Stimulated activated CD4-positive, alpha-beta T cell treated with anti-CD3 and anti-CD28 coated beads, Interleukin-4, amount 100 ng/mL, for 24 hours (primary cell): ENCODE measurements around the gene NUDT7.

Experiments used
- DNase-seq: peaks from one replicate; pipeline ENCODE4 v3.0.0-alpha.2; 2020

NUDT7 gene

GRCh38 chr16:77722309-77723107, at the start of gene NUDT7:
TSS of gene NUDT7 (plus strand) at chr16:77722514. CDS start at chr16:77722583, 69 bp downstream.
- DNase-seq, result peak; percentile 99

DNA sequence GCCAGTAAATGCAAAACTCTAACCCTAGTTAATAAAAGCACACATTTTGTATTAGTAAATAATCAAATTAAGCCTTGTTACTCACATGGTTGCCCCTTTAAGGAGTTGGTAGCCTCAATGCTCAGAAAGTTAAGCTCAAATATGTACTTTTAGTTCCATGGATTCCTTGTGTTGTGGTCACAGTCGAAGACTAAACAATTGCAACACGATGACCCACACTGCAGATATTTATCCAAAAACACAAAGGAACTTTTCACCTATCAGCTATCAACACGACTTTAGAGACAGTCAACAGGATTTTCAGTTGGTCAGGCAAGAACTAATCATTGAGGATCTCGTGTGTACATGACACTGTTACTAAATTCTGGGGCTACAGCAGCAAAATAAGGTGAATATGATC, 47.4 kb upstream of the NUDT7 start:
- DNase-seq, result no peak

DNA sequence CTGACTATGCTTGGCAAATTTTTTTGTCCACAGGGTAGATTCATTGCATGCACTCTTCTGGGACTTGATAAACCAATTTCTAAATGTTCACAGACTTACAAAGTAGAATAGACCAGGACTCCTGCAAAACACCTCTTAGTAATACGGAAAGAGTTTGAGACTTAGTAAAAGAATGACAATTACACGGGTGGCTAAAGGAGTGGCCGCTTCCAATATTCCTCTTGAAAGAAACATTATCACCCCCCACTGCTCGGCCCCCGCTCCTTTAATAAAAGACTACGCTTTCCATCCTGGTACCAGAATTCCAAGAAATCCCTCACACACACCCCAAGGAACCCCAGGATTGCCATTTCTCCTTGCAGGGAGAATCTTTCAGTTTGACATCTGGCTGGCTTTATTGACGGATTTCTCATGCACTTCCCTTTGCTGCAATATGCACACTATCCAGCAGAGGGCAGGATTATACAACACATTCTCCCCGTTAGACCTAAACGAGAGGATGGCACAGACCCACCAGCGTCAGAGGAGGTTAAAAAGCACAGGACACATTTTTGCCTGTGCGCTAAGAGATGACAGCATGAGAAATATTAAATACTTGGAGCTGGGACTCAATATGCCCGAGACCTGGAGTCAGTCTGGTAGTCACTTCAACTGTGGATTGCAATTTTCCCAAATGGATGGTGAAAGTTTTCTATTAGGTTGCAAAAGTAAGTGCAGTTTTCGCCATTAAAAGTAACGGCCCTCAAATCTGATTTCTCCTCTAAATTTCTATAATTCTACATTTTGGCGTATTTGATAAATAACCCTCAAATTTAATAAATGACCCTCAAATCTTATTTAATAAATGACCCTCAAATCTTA, 46.6 kb upstream of the NUDT7 start:
- DNase-seq, result peak; percentile 73

DNA sequence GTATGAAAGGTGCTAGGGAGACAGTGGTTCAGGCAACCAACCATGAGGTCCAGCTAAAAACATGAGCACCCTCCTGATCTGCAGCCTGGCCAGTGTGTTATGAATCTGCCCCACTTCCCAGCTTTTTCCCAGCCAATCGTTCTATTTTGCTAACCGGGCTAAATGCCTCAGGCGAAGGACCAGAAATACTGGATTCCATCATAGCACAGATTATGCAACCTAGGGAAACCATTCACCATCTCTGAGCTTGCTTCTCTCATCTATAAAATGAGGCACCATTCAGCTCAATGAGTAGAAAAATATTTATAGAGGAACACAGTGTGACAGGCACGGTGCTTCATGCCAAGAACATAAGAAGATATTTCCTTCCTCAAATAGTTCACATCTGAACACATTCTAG, 45.2 kb upstream of the NUDT7 start:
- DNase-seq, result no peak

GRCh38 chr16:77679391-77679790, 42.9 kb upstream of the NUDT7 start:
- DNase-seq, result no peak

DNA sequence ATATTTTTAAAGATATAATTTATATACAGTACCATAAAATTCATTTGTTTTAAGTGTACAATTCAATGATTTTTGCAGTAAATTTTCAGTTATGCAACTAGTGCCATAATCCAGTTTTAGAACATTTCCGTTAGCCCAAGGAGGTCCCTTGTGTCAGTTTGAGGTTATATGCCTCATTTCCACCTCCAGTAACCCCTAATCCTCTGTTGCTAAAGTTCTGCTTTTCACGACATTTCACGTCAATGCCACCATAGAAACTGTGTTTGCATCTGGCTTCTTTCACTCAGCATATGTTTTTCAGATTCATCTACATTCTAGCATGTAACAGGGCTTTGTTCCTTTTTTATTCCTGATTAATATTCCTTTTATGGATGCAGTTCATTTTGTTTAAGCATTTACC, 42.4 kb upstream of the NUDT7 start:
- DNase-seq, result no peak

DNA sequence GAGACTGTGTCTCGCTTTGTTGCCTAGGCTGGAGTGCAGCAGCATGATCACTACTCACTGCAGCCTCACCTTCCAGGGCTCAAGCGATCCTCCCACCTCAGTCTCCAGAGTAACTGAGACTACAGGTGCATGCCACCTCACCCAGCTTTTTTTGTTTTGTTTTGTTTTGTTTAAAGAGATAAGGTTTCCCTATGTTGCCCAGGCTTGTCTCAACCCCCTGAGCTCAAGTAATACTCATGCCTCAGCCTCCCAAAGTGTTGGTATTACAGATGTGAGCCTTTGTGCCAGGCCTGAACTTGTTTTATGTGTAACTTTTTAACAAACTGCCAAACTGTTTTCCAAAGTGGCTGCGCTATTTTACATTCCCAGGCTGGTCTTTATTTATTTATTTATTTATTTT, 41.8 kb upstream of the NUDT7 start:
- DNase-seq, result no peak

DNA sequence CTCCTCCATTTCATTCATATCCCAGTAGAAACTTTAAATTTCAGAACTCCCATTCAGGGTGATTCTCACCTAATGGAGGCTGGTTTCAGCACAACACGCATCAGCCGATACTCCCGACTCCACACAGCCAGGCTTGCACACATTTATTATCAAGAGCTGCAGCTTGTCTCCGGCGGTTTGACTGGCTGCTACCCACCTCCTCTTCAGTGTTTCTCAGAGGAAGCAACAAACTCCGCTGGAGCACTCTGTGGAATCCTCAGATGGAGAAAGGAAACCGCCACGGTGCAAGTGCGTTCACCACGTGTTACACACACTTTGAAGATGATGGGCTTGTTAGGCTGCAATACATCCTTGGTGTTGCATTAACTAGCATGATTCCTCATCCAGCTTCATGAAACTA, 39.7 kb upstream of the NUDT7 start:
- DNase-seq, result no peak

GRCh38 chr16:77683397-77684180, 38.7 kb upstream of the NUDT7 start:
- no peak for DNase-seq

DNA sequence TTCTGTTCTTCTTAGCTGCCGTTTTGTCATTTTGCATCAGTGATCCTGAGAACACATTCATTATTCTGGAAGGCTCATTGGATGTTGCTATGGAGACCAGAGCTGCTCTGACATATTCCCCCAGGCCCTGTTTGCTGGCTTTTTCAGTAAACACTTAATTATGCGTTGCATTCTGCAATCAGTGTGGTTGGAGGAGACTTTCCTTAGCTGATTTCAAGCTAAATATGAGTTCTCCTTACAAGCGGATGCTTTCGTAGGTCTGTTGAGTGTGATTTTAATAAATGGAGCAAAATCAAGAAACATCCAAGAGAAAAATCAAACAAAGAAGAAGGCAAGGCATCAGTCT, 38.2 kb upstream of the NUDT7 start:
- DNase-seq, result no peak

GRCh38 chr16:77686385-77686784, 35.9 kb upstream of the NUDT7 start:
- DNase-seq, result no peak

DNA sequence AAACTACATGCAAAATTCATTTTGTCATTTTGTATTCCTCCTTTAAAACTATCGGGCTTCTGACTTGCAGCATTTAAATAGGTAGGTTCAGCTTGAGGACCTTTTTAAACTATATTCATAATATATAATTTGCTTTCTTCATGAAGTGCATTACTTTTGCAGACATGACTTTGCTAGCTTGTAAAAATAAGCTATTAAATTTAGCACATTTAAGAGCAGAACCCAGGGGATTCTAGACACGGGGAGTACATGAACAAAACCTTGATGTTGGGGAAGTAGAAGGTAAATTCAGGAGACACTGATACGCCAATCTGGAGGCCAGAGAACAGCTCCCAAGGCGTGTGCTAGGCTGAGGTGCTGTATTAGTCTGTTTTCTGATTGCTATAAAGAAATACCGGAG, 32.3 kb upstream of the NUDT7 start:
- no peak for DNase-seq

DNA sequence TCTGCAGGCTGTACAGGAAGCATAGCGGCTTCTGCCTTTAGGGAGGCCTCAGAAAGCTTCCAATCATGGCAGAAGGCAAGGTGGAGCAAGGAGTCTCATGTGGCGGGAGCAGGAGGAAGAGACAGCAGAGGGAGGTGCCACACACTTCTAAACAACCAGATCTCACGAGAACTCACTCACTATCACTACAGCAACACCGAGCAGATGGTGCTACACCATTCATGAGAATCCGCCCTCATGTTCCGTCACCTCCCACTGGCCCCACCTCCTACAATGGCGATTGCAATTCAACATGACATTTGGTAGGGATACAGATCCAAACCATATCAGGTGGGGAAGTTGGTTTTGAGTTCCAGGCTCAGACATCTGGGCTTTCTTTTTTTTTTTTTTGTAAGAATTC, 31.9 kb upstream of the NUDT7 start:
- DNase-seq, result no peak

- no peak for DNase-seq
These were observed 29.7 kb upstream of the NUDT7 start for GRCh38 chr16:77692612-77693011.

GRCh38 chr16:77696149-77696548, 26.2 kb upstream of the NUDT7 start:
- no peak for DNase-seq

DNA sequence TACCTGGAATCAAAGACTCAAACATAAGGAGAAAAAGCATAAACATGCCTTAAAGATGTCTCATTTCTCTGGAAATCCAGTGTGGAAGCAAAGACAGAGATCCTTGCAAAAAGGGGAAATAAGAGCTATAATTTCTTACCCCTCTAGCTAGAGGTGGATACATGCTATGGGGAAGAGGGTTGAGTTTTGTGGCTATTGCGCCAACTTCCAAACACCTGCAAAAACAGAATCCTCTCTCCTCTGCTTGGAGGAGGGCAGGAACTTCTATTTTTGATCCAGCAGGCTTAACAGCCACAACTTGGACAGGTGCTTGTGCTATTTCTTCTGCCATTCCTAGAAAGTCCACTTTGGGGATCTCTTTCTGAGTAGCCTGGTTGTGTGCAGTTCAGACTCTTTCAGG, 21.5 kb upstream of the NUDT7 start:
- no peak for DNase-seq

- DNase-seq, result no peak
These were observed 17.0 kb upstream of the NUDT7 start for GRCh38 chr16:77705351-77705750.

- no peak for DNase-seq
These were observed 11.1 kb upstream of the NUDT7 start for GRCh38 chr16:77711179-77711578.

DNA sequence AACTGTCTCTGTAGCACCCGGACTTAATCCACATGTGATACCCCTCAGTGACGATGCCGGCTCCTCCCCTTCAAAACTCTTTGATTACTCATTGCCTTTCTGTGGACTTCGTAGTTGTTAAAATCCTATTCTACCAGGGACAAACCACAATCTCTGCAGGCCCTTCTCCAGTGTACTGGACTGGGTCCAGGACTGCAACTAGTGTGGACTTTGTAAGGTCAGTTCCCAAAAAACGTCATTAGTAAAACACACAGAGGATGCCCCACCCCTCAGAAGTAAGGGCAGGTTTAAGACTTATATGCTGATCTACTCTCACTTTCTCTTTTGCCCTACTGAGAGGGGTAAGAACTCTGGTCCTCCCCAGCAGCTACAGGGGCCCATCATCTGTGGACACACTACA, 10.5 kb upstream of the NUDT7 start:
- DNase-seq, result no peak

- no peak for DNase-seq
These were observed 7.2 kb upstream of the NUDT7 start for GRCh38 chr16:77715145-77715544.

GRCh38 chr16:77721752-77722308, 484 bp upstream of the NUDT7 start:
- no peak for DNase-seq

DNA sequence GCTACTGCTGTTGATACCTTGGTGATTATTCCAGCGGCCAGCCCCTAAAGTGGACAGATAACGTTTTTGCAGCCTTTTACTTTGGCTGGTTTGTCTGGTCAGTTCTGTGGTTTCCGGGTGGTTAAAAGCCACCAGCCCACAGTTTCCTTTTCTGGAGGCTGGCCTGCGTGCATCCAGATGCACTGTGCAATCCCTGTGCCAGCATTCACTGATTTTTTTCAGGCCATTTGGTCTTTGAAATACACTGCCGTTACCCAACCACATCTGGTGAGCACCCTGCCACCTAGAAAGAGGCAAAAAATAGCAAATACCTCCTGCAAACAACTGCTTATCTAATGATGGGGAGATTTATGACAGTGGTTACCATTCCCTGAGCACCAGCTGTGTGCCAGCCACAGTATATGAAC, 797 bp downstream of the NUDT7 start:
- no peak for DNase-seq

- DNase-seq, result no peak
These were observed 1.9 kb downstream of the NUDT7 start for GRCh38 chr16:77724174-77724573.
